Omental fat pad (tissue), 4 donors: ENCODE measurements around the gene ZNF816. TPM values are rescaled to one million over a fixed set of nuclear protein-coding genes. Genes with fewer than 3 reads are reported as not detected.

Source experiments
- ATAC-seq: fragments of 150-250 bp; one replicate; pipeline ENCODE4 v1.9.1; 2016; ENCODE audit warnings: mild to moderate bottlenecking, moderate library complexity; ENCODE audit not compliant: low FRiP score
- DNase-seq: peaks from one replicate; pipeline ENCODE4 v3.0.0-alpha.2; 2019; ENCODE audit warnings: low spot score
- CTCF ChIP-seq, 3 donors: fragments of 450-650 bp; IDR thresholded peaks; one replicate each; pipeline ENCODE4 v1.5.1; 2016 to 2017; ENCODE audit warnings: antibody characterized with exemption in 3 of 3, mild to moderate bottlenecking in 3 of 3, moderate library complexity in 2 of 3
- total RNA-seq, 4 donors: library from RNA; depleted of rRNA; stranded (reverse); fragments of >200 nt; gene quantifications; one replicate each; pipeline ENCODE4 v1.1.0, GENCODE V29; 2016

Gene ZNF816
- 1 to 10 TPM; 3.1 to 7.6 (median 3.9) TPM for total RNA-seq

- ATAC-seq = peak; percentile 100
- no peak for TF ChIP-seq CTCF (IDR thresholded peaks at IDR 0.05)
Measured at GRCh38 chr19:52962394-52963246, at the start of gene ZNF816. Gene ZNF816, minus strand, starts transcription at chr19:52962881. Its CDS starts 6,792 bp downstream, at chr19:52956089.

GRCh38 chr19:53012006-53012405 lies 49.3 kb upstream of the ZNF816 start:
- ATAC-seq = no peak
- DNase-seq = no peak
- no peak for TF ChIP-seq CTCF (IDR thresholded peaks at IDR 0.05)

More at GRCh38 chr19:52962394-52963246, at the start of gene ZNF816:
- DNase-seq = peak; percentile 99

GRCh38 chr19:53010494-53010893 lies 47.8 kb upstream of the ZNF816 start:
- ATAC-seq (no peak), DNase-seq (no peak)
- TF ChIP-seq CTCF (IDR thresholded peaks at IDR 0.05) = no peak

- no peak for DNase-seq
- no peak for TF ChIP-seq CTCF (IDR thresholded peaks at IDR 0.05)
- no peak for ATAC-seq
Measured at GRCh38 chr19:53008061-53008778, 45.5 kb upstream of the ZNF816 start.

GRCh38 chr19:53007606-53008005 lies 44.9 kb upstream of the ZNF816 start:
- TF ChIP-seq CTCF (IDR thresholded peaks at IDR 0.05) = no peak
- no peak for DNase-seq
- no peak for ATAC-seq

GRCh38 chr19:53007200-53007599 lies 44.5 kb upstream of the ZNF816 start:
- no peak for TF ChIP-seq CTCF (IDR thresholded peaks at IDR 0.05)
- ATAC-seq = no peak
- no peak for DNase-seq
